GM18505 (cell line): ENCODE measurements around the gene MARVELD1.

ENCODE experiments used
- ATAC-seq: cut with Tn5 transposase; IDR thresholded peaks from one replicate; pipeline ENCODE4 v1.9.1; 2021; ENCODE audit not compliant: unreplicated experiment
- POLR2A ChIP-seq: IDR thresholded peaks from 4 replicates; pipeline ENCODE4 v1.6.1; 2011; ENCODE audit warnings: borderline replicate concordance; ENCODE audit not compliant: insufficient read depth, insufficient read length; ENCODE audit errors: extremely low read depth

Gene MARVELD1

GRCh38 chr10:97762816-97763215 is 49.3 kb downstream of the MARVELD1 start:
- ATAC-seq = no peak
- no peak for TF ChIP-seq POLR2A

- ATAC-seq = no peak
- no peak for TF ChIP-seq POLR2A
Observed at GRCh38 chr10:97763411-97763810, 49.9 kb downstream of the MARVELD1 start.

GRCh38 chr10:97763947-97764346 is 50.4 kb downstream of the MARVELD1 start:
- TF ChIP-seq POLR2A = no peak

GRCh38 chr10:97764519-97764931 is 51.0 kb downstream of the MARVELD1 start:
- no peak for TF ChIP-seq POLR2A
- no peak for ATAC-seq

More at GRCh38 chr10:97763947-97764346, 50.4 kb downstream of the MARVELD1 start:
- ATAC-seq = no peak

- TF ChIP-seq POLR2A = no peak
- no peak for ATAC-seq
Observed at GRCh38 chr10:97765201-97765600, 51.7 kb downstream of the MARVELD1 start.

GRCh38 chr10:97766106-97766810 is 52.7 kb downstream of the MARVELD1 start:
- ATAC-seq = no peak
- TF ChIP-seq POLR2A = no peak

- TF ChIP-seq POLR2A = no peak
- no peak for ATAC-seq
Observed at GRCh38 chr10:97766996-97767924, 53.7 kb downstream of the MARVELD1 start.
